Measurements from ENCODE around the gene PSMB3. TPM values are rescaled to one million over a fixed set of nuclear protein-coding genes. Genes with fewer than 3 reads are reported as not detected.

The PSMB3 gene
- polyA plus RNA-seq, 12 donors, result 63.9 to 133 (median 74.8) TPM; not detected in 1

DNA sequence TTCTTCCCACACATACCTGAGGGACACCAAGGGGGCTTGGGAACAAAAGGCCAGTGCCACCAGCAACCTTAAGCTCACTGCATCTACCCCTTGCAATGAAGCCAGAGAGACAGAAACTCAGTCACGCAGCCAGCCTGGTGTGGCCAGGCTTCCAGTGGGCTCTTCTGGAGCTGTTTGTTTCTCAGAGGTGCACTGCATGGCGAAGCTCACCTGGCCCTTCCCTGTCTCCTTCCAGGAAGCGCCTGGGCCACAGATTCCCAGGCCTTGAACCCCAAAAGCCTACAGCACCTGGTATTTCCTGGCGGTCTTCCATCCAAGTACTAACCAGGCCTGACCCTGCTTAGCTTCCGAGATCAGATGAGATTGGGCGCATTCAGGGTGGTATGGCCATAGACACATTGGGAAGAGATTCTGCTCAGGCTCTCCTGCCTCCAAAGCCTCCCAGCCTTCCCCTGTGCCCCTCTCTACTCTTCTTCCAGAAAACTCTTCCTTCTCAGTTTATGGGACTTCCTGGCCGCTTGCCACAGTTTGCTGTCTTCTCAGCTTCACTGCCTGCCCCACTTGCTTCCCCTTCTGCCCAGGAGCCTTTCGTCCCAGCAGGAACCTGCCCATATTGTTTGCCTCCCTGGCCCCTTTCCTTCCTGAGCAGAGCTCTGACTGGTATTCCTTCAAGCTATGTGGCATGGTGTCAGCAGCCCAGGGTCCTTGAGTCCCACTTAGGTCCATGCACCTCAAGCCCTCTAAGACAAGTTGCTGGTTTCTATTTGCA is 20.8 kb upstream of the PSMB3 start:
- no peak for DNase-seq

DNA sequence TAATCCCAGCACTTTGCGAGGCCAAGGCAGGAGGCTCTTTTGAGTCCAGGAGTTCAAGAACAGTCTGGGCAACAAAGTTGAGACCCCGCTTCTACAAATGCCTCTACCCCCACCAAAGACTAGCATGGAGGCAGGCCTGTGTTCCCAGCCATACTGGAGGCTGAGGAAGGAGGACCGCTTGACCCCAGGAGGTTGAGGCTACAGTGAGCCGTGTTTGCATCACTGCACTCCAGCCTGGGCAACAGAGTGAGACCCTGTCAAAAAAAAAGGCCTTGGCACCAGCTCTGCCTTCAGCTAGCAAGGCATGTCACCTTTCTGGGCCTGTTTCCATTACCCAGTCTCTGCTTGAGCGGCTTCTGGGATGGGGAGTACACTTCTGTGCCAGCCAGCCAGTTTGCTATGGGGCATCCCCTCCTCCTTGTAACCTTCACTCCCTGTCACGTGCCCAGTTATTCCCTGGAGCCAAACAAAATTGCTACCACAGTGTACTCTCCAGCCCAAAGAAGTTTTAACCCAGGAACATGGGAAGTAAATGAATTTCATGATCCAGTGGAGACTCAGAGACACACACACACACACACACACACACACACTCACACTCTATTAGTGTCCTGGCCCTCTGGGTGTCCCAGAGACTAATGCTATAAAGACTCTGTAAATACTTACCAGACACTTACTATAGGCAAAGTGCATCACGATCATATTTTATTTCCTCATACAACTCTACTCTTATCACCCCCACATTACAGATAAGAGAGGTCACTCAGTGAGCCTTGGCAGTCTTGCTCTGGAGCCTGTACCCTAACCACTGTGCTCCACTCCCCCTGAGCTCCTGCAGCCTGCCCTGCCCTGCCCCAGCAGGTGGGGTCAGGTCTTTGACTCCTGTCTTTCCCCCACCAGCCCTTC is 19.9 kb upstream of the PSMB3 start:
- DNase-seq, result no peak

- no peak for DNase-seq
Measured at GRCh38 chr17:38733282-38733981, 19.1 kb upstream of the PSMB3 start.

GRCh38 chr17:38733982-38734973 is 18.3 kb upstream of the PSMB3 start:
- no peak for DNase-seq

DNA sequence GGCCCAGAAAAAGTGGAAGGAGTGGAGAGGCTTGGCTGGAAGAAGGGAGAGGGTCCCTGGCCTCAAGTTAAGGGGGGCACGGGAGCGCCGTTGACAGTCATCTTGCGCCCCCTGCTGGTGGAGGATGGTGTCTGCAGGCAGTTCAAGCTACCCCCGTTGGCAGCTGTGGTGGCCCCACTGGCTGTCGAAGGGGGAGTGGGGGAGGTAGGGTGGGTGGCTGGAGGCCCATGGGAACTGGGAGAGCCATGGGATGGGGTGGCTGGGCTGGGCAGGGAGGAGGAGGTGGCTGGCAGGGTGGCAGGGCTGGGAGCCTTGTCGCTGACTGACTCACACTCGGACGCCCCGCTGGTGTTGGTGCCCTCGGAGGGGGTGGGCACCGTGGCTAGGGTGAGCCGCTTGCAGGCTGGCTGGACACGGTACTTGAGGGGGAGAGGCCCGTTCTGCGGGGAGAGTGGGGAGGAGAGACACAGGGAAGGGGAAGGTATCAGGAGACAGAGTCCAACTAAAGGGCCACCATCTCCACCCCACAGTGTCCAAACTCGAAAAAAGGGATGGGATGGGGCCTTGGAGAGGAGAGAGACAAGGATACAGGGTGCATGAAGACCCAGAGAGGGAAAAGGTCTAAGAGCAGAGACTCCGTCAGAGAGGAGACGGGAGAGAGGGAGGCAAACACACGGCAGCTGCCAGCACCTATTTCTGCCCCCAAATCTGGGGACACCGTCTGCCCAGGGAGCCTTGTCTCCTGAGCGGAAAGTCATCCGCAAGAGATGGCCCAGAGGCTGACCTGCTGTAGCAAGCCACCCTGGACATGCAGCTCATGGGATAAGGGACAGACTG is 17.2 kb upstream of the PSMB3 start:
- DNase-seq, result no peak

DNA sequence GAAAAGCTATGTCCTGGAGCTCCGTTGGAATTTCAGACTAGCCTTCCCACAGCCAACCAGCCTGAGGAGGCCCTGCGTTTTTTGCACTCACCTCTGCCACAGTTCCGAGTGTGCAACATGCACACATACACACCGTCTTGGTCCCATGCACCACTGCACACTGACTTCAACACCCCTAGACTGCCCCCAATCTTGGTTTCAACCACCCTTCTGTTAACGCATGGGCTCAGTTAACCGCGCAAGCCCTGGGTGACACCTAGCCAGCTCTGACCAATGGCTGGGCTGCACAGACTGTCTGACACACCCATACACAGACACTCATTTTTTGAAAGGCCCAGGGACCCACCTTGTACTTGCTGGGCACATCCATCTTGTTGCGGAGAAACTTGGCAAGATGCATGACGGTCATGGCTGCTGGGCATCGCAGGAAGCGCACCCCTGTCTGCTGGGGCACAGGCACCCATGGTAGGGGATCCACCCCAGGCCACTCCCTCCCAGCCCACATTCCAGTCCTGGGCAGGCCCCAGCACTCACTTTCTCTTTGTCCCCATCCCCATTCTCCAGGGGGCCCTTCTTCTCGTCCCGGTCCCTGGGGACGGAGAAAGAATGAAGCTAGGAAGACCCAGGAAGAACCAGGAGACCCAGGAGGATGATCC is 14.4 kb upstream of the PSMB3 start:
- no peak for DNase-seq

DNA sequence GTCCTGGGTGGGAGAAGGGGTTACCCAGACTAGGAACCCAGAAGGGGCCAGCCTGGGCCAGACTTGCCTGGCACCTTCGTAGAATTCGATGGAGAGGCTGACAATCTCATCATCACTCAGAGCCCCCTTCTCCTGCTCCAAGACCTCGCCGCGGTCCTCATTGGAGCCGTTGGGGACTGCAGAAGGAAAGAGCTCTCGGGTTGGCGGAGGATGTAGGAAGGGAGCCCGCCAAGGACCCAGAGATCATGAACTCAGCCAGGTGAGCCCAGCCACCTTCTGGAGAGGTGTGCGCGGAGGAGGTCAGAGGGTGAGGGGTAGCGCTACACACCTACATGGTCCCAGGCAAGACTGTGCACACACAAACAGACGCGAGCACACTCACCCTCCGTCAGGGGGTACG is 13.9 kb upstream of the PSMB3 start:
- DNase-seq, result no peak

DNA sequence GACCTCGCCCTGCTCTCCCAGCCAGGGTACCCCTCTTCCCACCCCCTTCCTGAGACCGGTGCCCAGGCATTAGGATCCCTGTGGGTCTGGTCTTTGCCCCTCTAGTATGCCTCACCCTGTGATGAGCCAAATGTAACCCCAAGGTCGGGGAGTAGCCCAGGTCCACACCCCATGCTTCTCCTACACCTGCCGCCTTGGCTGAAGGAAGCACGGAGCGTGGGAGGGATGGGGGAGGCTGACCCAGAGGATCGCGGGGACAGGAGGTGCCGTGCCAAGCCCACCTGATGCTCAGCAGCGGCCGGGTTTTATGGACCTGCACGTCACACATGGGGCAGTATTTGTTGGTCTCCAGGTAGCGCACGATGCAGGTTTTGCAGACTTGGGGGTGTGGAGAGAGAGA is 13.2 kb upstream of the PSMB3 start:
- DNase-seq, result no peak

DNA sequence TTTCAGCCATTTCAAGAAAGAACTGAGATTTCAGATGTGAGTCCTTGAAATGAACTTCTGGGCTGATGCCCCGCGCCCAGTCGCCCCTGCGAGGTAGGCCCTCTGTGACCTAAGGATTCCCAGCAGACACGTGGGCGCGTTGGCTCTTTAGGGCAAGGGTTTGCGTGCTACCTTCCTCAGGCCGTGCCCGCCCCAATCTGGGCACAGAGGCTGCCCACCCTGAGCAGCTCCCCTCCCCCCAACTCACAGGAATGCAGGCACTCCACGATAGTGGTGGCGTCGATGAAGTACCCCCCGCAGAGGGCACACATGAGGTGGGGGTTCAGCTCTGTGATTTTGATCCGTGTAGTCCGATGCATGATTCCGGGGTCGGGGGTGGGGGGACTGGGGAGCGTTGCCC is 12.5 kb upstream of the PSMB3 start:
- DNase-seq, result no peak

GRCh38 chr17:38740806-38741205 is 11.7 kb upstream of the PSMB3 start:
- no peak for DNase-seq

- peak; percentile 61 for DNase-seq
Measured at GRCh38 chr17:38741461-38741860, 11.1 kb upstream of the PSMB3 start.

DNA sequence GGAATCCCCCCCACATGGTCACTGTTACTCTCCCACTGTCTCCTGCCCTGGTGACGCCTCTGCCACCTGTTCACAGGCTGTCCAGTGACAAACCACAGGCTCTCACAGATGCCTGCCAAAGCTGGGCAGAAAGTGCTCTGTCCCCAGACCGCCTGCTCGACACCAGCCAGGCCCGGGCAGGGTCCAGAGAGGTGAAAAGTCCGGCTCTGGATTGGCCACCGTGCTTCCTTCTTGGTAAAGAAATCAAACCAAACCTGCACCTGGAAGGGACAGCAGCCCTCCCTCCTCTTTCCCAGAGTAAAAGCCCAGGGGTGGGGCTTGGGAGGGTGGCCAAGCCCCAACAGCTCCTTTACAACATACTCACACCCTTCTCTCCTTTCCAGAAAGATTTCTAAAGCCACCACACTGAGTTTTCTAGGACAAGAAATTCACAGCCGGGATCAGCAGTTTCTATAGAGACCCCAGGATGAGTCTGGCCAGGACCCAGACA is 10.6 kb upstream of the PSMB3 start:
- peak; percentile 87 for DNase-seq

DNA sequence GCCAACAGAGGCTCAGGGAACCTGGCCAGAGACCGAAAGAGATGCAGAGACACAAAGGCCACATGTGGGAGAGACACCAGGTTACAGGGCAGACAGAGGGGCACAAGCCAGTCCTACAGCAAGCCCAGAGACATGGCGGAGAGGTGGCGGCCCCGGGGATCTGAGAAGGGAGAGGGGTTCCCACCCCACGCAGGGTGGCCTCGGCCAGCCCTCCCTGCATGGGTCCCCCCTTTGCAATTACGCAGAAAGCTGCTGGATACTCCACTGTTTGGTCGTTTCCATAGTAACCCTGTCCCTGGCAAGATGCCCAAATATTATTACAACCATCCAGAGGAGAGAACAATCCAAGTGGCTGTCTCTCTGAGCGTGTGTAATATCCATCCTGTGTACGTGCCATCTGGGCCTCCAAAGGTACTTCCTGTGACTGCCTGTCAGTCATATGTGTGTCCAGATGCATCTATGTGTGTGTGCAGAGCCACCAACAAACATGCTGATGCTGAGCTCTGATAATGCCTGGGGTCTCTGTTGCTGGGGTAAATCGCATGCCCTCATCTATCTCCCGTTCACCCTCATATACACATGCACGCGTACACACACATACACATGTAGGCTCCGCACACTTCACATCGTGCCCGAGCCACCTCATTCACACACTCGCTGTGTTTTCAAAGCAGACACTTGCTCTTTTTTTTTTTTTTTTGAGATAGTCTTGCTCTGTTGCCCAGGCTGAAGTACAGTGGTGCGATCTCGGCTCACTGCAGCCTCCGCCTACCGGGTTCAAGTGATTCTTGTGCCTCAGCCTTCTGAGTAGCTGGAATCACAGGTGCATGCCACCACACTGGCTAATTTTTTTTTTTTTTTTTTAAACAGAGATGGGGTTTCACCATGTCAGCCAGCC is 9.9 kb upstream of the PSMB3 start:
- peak; percentile 96 for DNase-seq

DNA sequence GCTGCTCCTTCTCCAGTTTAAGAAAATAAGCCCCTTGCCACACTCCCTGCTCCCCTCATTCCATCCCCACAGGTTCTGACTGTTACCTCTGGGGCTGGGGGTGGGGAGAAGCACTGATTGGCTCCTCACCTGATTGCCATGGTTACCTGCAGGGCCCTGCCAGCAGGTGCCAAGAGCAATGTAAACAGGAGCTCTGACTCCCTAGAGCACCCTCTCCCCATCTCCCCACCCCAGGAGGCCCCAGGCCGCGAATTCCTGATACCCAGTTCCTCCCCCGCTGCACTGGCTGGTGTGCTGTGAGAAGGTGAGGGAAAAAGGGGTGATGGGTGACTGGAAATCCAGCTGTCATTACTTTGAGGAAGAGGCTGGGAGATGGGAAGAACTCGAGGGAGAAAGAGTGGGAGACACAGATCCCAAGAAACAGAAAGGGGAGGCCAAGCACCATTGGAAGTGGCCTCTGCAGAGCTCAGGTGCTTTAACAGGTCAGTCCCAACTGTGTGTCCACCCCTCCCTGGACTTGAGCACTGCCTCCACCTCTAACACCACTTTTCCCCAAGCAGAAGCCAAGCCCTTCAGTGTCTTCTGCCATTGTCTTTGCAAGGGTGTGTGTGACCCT is 8.9 kb upstream of the PSMB3 start:
- no peak for DNase-seq

GRCh38 chr17:38745545-38745944 is 7.0 kb upstream of the PSMB3 start:
- DNase-seq, result no peak

GRCh38 chr17:38746004-38746848 is 6.3 kb upstream of the PSMB3 start:
- DNase-seq, result no peak

Measured in muscle of arm (tissue), 12 donors.